Measurements from ENCODE around the gene SLC45A1.

- no peak for TF ChIP-seq POLR2A (IDR thresholded peaks at IDR 0.05; ENCODE audit: low read depth, low read length)
- no peak for TF ChIP-seq RFX5 (IDR thresholded peaks at IDR 0.05; ENCODE audit: low read depth, low read length)
These were observed 25.1 kb downstream of the SLC45A1 start for GRCh38 chr1:8343044-8343443.

All from IMR-90 (cell line).